Measurements from ENCODE around the gene LSAMP. TPM values are rescaled to one million over a fixed set of nuclear protein-coding genes. Genes with fewer than 3 reads are reported as not detected.

The LSAMP gene
- polyA plus RNA-seq, 3 donors = not detected

- Mint-ChIP-seq H3K27ac (no peak overlapping the region), H3K36me3 (no peaks in the 10 kb centered on the region), H3K27me3 (ENCODE audit: low read depth in 3 of 3) (no peaks in the 10 kb centered on the region), H3K4me3 (no peak overlapping the region), H3K9me3 (peaks cover 0 to 13% (median 4%) of the 10 kb centered on the region in 7 donors), H3K4me1 (no peaks in the 10 kb centered on the region)
- no CpG with 5 or more reads among the region's 4 CpGs for WGBS (ENCODE audit: insufficient coverage)
- H3K4me1 ChIP-seq (ENCODE audit: control insufficient read depth in 1 of 2, insufficient read depth in 2 of 2, low read length in 2 of 2) = no peaks in the 10 kb centered on the region
- intact Hi-C loops (cut with micrococcal nuclease) = no loop called here
- no peak overlapping the region for H2AFZ ChIP-seq (ENCODE audit: insufficient read depth, low read depth, low read length, poor library complexity, severe bottlenecking)
- no peak overlapping the region for H3K4me3 ChIP-seq (replicated peaks in 1 of 3; ENCODE audit: low read depth in 2 of 3, low read length in 3 of 3)
- H3K36me3 ChIP-seq (replicated peaks in 1 of 2; ENCODE audit: control insufficient read depth in 1 of 2, insufficient read depth in 2 of 2, low read length in 2 of 2) = no peaks in the 10 kb centered on the region
- peaks cover 0 to 5% of the 10 kb centered on the region in 2 donors for H3K9me3 ChIP-seq (replicated peaks in 1 of 2; ENCODE audit: control insufficient read depth in 1 of 2, insufficient read depth in 1 of 2, low read length in 2 of 2)
- DNase-seq = no peak
- no peak overlapping the region for H3K4me2 ChIP-seq (replicated peaks; ENCODE audit: extremely low read depth, low read length, poor library complexity, severe bottlenecking)
- TF ChIP-seq CTCF (IDR thresholded peaks at IDR 0.05) = no peak
- no peak overlapping the region for H3K9ac ChIP-seq (ENCODE audit: insufficient read depth, low read length, poor library complexity, severe bottlenecking)
- no peaks in the 10 kb centered on the region for H3K27me3 ChIP-seq (ENCODE audit: control insufficient read depth in 2 of 2, insufficient read depth in 2 of 2, low read length in 2 of 2)
- H3K27ac ChIP-seq (ENCODE audit: low read depth in 1 of 2, low read length in 2 of 2) = no peak overlapping the region
- no peaks in the 10 kb centered on the region for H4K20me1 ChIP-seq (ENCODE audit: insufficient read depth, low read length)
- no peaks in the 10 kb centered on the region for H3K79me2 ChIP-seq (ENCODE audit: insufficient read depth, low read length)
Observed at GRCh38 chr3:115968871-115969270, 476.4 kb downstream of the LSAMP start.

GRCh38 chr3:115961380-115961779 is 483.9 kb downstream of the LSAMP start:
- peaks cover 0 to 1% (median 0%) of the 10 kb centered on the region in 7 donors for H3K9me3 Mint-ChIP-seq
- Histone ChIP-seq H3K4me3 (replicated peaks in 1 of 3; ENCODE audit: low read depth in 2 of 3, low read length in 3 of 3) (no peak overlapping the region), H3K4me1 (ENCODE audit: control insufficient read depth in 1 of 2, insufficient read depth in 2 of 2, low read length in 2 of 2) (no peaks in the 10 kb centered on the region), H2AFZ (ENCODE audit: insufficient read depth, low read depth, low read length, poor library complexity, severe bottlenecking) (no peak overlapping the region), H3K27me3 (ENCODE audit: control insufficient read depth in 2 of 2, insufficient read depth in 2 of 2, low read length in 2 of 2) (no peaks in the 10 kb centered on the region), H3K79me2 (ENCODE audit: insufficient read depth, low read length) (no peaks in the 10 kb centered on the region), H3K4me2 (replicated peaks; ENCODE audit: extremely low read depth, low read length, poor library complexity, severe bottlenecking) (no peak overlapping the region), H3K36me3 (replicated peaks in 1 of 2; ENCODE audit: control insufficient read depth in 1 of 2, insufficient read depth in 2 of 2, low read length in 2 of 2) (no peaks in the 10 kb centered on the region), H3K9ac (ENCODE audit: insufficient read depth, low read length, poor library complexity, severe bottlenecking) (no peak overlapping the region), H3K9me3 (replicated peaks in 1 of 2; ENCODE audit: control insufficient read depth in 1 of 2, insufficient read depth in 1 of 2, low read length in 2 of 2) (no peaks in the 10 kb centered on the region), H4K20me1 (ENCODE audit: insufficient read depth, low read length) (no peaks in the 10 kb centered on the region), H3K27ac (ENCODE audit: low read depth in 1 of 2, low read length in 2 of 2) (no peak overlapping the region)
- peaks cover 0 to 3% (median 2%) of the 10 kb centered on the region in 3 donors for H3K27me3 Mint-ChIP-seq (ENCODE audit: low read depth in 3 of 3)
- intact Hi-C loops (cut with micrococcal nuclease) = no loop called here
- no peak overlapping the region for H3K4me3 Mint-ChIP-seq
- no peaks in the 10 kb centered on the region for H3K4me1 Mint-ChIP-seq
- no peak overlapping the region for H3K27ac Mint-ChIP-seq
- 80% methylated on average over 2 of the region's 4 CpGs for WGBS (ENCODE audit: insufficient coverage)
- no peak for DNase-seq
- TF ChIP-seq CTCF (IDR thresholded peaks at IDR 0.05) = no peak
- H3K36me3 Mint-ChIP-seq = no peaks in the 10 kb centered on the region
